HepG2 (cell line): ENCODE measurements around the gene PNKD. TPM values are rescaled to one million over a fixed set of nuclear protein-coding genes. Genes with fewer than 3 reads are reported as not detected.

ENCODE experiments used
- ADNP ChIP-seq: sonication (generic); formaldehyde crosslinking; IDR thresholded peaks from 2 replicates; pipeline ENCODE4 v1.4.0; 2020; ENCODE audit warnings: missing genetic modification reagents
- EHMT2 ChIP-seq: fragments of 200-600 bp; sonication (generic); IDR thresholded peaks from 2 replicates; pipeline ENCODE4 v1.7.0; 2017; ENCODE audit warnings: antibody characterized with exemption, low read depth, low read length, borderline replicate concordance
- ERF ChIP-seq: IDR thresholded peaks from 2 replicates; pipeline ENCODE4 v1.6.1; 2018; ENCODE audit warnings: missing biosample characterization, missing genetic modification reagents
- IRF9 ChIP-seq: sonication (generic); formaldehyde crosslinking; IDR thresholded peaks from 2 replicates; pipeline ENCODE4 v1.8.0; 2022; ENCODE audit warnings: missing genetic modification reagents, mild to moderate bottlenecking, borderline replicate concordance
- KMT2B ChIP-seq: IDR thresholded peaks from 2 replicates; pipeline ENCODE4 v1.6.1; 2016; ENCODE audit warnings: missing genetic modification reagents, missing compliant biosample characterization
- MIER3 ChIP-seq: IDR thresholded peaks from 2 replicates; pipeline ENCODE4 v1.6.1; 2016; ENCODE audit warnings: missing compliant biosample characterization, borderline replicate concordance
- MXD3 ChIP-seq: IDR thresholded peaks from 2 replicates; pipeline ENCODE4 v1.6.1; 2016; ENCODE audit warnings: mild to moderate bottlenecking, missing biosample characterization, missing genetic modification reagents
- NR2F1 ChIP-seq, 2 experiments: fragments of 450-650 bp in 1 of 2; formaldehyde crosslinking in 1 of 2; IDR thresholded peaks; 2 replicates each; pipeline versions ENCODE4 v1.5.0 to v1.6.1; 2016 to 2020; ENCODE audit warnings: mild to moderate bottlenecking in 1 of 2, missing compliant biosample characterization in 1 of 2, missing genetic modification reagents in 1 of 2, moderate library complexity in 1 of 2
- RAD51 ChIP-seq: fragments of 450-650 bp; IDR thresholded peaks from 2 replicates; pipeline ENCODE4 v1.6.1; 2016; ENCODE audit warnings: borderline replicate concordance
- RBAK ChIP-seq: sonication (generic); formaldehyde crosslinking; IDR thresholded peaks from 2 replicates; pipeline ENCODE4 v1.5.1; 2020; ENCODE audit warnings: mild to moderate bottlenecking, missing genetic modification reagents
- RELA ChIP-seq: sonication (generic); formaldehyde crosslinking; IDR thresholded peaks from 2 replicates; pipeline ENCODE4 v1.4.0; 2020; ENCODE audit warnings: missing genetic modification reagents
- SAFB2 ChIP-seq: sonication (generic); formaldehyde crosslinking; IDR thresholded peaks from 2 replicates; pipeline ENCODE4 v1.5.1; 2020; ENCODE audit warnings: missing genetic modification reagents, low read depth, mild to moderate bottlenecking, borderline replicate concordance
- SP140L ChIP-seq: sonication (generic); formaldehyde crosslinking; IDR thresholded peaks from 2 replicates; pipeline ENCODE4 v1.4.0; 2020; ENCODE audit warnings: missing genetic modification reagents, borderline replicate concordance
- SRSF4 ChIP-seq: fragments of 200-400 bp; formaldehyde crosslinking; IDR thresholded peaks from one replicate; pipeline ENCODE4 v1.6.1; 2018; ENCODE audit warnings: mild to moderate bottlenecking, low read depth, low read length, moderate library complexity; ENCODE audit not compliant: poor library complexity, severe bottlenecking
- TBL1XR1 ChIP-seq: fragments of 150-350 bp; IDR thresholded peaks from 2 replicates; pipeline ENCODE4 v1.6.1; 2014; ENCODE audit warnings: borderline replicate concordance, low read length; ENCODE audit not compliant: partially characterized antibody
- TEAD3 ChIP-seq: optimal IDR thresholded peaks from 2 replicates; pipeline ENCODE3; 2016; ENCODE audit warnings: borderline replicate concordance
- THAP11 ChIP-seq: IDR thresholded peaks from 2 replicates; pipeline ENCODE4 v1.6.1; 2016; ENCODE audit warnings: missing biosample characterization, missing genetic modification reagents
- ZNF143 ChIP-seq: sonication (generic); formaldehyde crosslinking; IDR thresholded peaks from 2 replicates; pipeline ENCODE4 v1.4.0; 2020; ENCODE audit warnings: missing genetic modification reagents
- ZNF263 ChIP-seq: sonication (generic); formaldehyde crosslinking; IDR thresholded peaks from 2 replicates; pipeline ENCODE4 v1.4.0; 2020; ENCODE audit warnings: missing genetic modification reagents
- ZNF33B ChIP-seq: sonication (generic); formaldehyde crosslinking; IDR thresholded peaks from 2 replicates; pipeline ENCODE4 v1.5.1; 2020; ENCODE audit warnings: mild to moderate bottlenecking, missing genetic modification reagents
- ZNF576 ChIP-seq: sonication (generic); formaldehyde crosslinking; IDR thresholded peaks from 2 replicates; pipeline ENCODE4 v1.4.0; 2020; ENCODE audit warnings: mild to moderate bottlenecking, missing genetic modification reagents
- ZNF619 ChIP-seq: sonication (generic); formaldehyde crosslinking; IDR thresholded peaks from 2 replicates; pipeline ENCODE4 v1.4.0; 2020; ENCODE audit warnings: mild to moderate bottlenecking, missing genetic modification reagents
- ZNF710 ChIP-seq: sonication (generic); formaldehyde crosslinking; IDR thresholded peaks from 2 replicates; pipeline ENCODE4 v1.5.0; 2020; ENCODE audit warnings: mild to moderate bottlenecking, missing genetic modification reagents, borderline replicate concordance
- polyA plus RNA-seq, 8 experiments: library from polyadenylated mRNA; depleted of rRNA in 3 of 8; stranded (reverse) in 7 of 8; unstranded in 1 of 8; fragments of >200 nt; fragmentation: Illumina TruSeq in 4 of 8; extraction: Trizol in 4 of 8; gene quantifications; 2 replicates each; pipeline versions ENCODE4 v1.2.1 to v1.2.3, GENCODE V29; 2011 to 2016; ENCODE audit warnings: low read depth in 4 of 8, missing spikeins in 1 of 8, mixed read lengths in 1 of 8; ENCODE audit not compliant: insufficient read depth in 1 of 8
- total RNA-seq, 5 experiments: library from RNA; depleted of rRNA; stranded (reverse); fragments of >200 nt; fragmentation: Illumina TruSeq; extraction: Trizol; gene quantifications; 2 replicates each; pipeline ENCODE4 v1.2.3, GENCODE V29; 2016; ENCODE audit warnings: low read depth in 1 of 5
- TF ChIP-seq, protein P1 (sequence below): sonication (generic); formaldehyde crosslinking; IDR thresholded peaks from 2 replicates; pipeline ENCODE4 v1.5.0; 2020; ENCODE audit warnings: missing genetic modification reagents, mild to moderate bottlenecking, borderline replicate concordance
- TF ChIP-seq, protein P2 (sequence below): sonication (generic); formaldehyde crosslinking; IDR thresholded peaks from 2 replicates; pipeline ENCODE4 v1.8.1; 2023; ENCODE audit warnings: mild to moderate bottlenecking, inconsistent platforms, moderate library complexity, missing genetic modification reagents, borderline replicate concordance

Gene PNKD
- total and polyA plus RNA-seq, 2 of the 13 experiments (the other 11 are each of a cell fraction or from before 2014, with no cell fraction given) = 55.9 to 80.4 TPM

DNA sequence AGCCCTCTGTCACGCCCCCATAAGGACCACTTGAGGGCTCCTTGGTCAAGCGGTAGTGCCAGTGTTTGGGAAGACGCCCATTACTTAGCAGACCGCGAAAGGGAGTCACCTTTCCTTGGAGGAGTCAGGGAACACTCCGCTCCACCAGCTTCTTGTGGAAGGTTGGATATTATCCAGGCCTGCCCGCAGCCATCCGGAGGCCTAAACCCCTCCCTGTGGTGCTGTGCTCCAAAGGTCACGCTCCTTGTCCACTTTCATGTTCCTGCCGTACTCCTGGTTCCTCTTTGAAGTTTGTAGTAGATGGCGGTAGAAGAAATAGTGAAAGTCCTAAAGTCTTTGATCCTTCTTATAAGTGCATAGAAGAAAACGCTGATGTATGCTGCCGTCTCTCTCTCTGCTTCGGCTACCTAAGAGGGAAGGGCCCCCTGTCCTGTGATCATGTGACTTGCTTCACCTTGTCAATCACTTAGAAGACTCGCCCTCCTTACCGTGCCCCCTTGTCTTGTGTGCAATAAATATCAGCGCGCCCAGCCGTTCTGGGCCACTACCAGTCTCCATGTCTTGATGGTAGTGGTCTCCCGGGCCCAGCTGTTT lies 84.6 kb downstream of the PNKD start (continued):
- TF ChIP-seq ZNF33B (CRISPR knock-in tag) = no peak
- TF ChIP-seq SRSF4 = no peak
- TF ChIP-seq ZNF143 (CRISPR knock-in tag) = no peak
- TF ChIP-seq SAFB2 = peak; percentile 58; the same call in 1 of the 2 replicates
- TF ChIP-seq ZNF576 (CRISPR knock-in tag) = no peak
- TF ChIP-seq TBL1XR1 = no peak
- peak; percentile 63; the same call in 1 of the 2 replicates for TF ChIP-seq THAP11
- peak; percentile 14 for TF ChIP-seq TEAD3 (CRISPR knock-in tag)
- TF ChIP-seq MXD3 = no peak; the same call in 1 of the 2 replicates
- TF ChIP-seq ZNF710 (CRISPR knock-in tag) = peak; percentile 55; the same call in 1 of the 2 replicates
- TF ChIP-seq KMT2B (CRISPR knock-in tag) = no peak; the same call in 1 of the 2 replicates
- TF ChIP-seq NR2F1 (CRISPR knock-in tag; IDR thresholded peaks at IDR 0.05) = peak; percentile 9 to 32; a peak in 2 of 4 replicates
- TF ChIP-seq SP140L (CRISPR knock-in tag) = no peak
- peak; percentile 54; the same call in 1 of the 2 replicates for TF ChIP-seq RAD51
- 0 out of 2 replicates have a peak, but pooled peaks have one; percentile 48 for TF ChIP-seq ERF (CRISPR knock-in tag)
- TF ChIP-seq, protein P1, sequence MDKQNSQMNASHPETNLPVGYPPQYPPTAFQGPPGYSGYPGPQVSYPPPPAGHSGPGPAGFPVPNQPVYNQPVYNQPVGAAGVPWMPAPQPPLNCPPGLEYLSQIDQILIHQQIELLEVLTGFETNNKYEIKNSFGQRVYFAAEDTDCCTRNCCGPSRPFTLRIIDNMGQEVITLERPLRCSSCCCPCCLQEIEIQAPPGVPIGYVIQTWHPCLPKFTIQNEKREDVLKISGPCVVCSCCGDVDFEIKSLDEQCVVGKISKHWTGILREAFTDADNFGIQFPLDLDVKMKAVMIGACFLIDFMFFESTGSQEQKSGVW (CRISPR knock-in tag) = no peak
- no peak for TF ChIP-seq IRF9 (CRISPR knock-in tag)
- TF ChIP-seq ADNP (CRISPR knock-in tag) = no peak
- TF ChIP-seq ZNF263 = peak; percentile 91
- TF ChIP-seq EHMT2 = no peak
- TF ChIP-seq MIER3 (CRISPR knock-in tag) = no peak
- TF ChIP-seq, protein P2, sequence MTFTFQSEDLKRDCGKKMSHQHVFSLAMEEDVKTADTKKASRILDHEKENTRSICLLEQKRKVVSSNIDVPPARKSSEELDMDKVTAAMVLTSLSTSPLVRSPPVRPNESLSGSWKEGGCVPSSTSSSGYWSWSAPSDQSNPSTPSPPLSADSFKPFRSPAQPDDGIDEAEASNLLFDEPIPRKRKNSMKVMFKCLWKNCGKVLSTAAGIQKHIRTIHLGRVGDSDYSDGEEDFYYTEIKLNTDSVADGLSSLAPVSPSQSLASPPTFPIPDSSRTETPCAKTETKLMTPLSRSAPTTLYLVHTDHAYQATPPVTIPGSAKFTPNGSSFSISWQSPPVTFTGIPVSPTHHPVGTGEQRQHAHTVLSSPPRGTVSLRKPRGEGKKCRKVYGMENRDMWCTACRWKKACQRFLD (CRISPR knock-in tag) = no peak
- TF ChIP-seq RBAK (CRISPR knock-in tag) = no peak
- TF ChIP-seq RELA (CRISPR knock-in tag) = no peak
- 0 out of 2 replicates have a peak, but pooled peaks have one; percentile 15 for TF ChIP-seq ZNF619 (CRISPR knock-in tag)
